ENCODE data around the gene FAM193A.
"Not testable (repeated sequence)": the region's sequence is repeated elsewhere in the genome, so short reads cannot be mapped to it uniquely, and the experiment has no call there.

FAM193A gene

GRCh38 chr4:2515830-2516550, 20.5 kb upstream of the FAM193A start:
- no peak for TF ChIP-seq CTCF (IDR thresholded peaks at IDR 0.05; ENCODE audit: control insufficient read depth, extremely low read depth, insufficient read depth)
- H3K4me3 ChIP-seq (ENCODE audit: low read depth, low read length), result no peak overlapping the region
- no peak for DNase-seq (ENCODE audit: low read depth)

GRCh38 chr4:2516635-2517034, 19.8 kb upstream of the FAM193A start:
- TF ChIP-seq CTCF (IDR thresholded peaks at IDR 0.05; ENCODE audit: control insufficient read depth, extremely low read depth, insufficient read depth), result no peak
- no peak for DNase-seq (ENCODE audit: low read depth)
- H3K4me3 ChIP-seq (ENCODE audit: low read depth, low read length), result no peak overlapping the region

GRCh38 chr4:2526559-2526958, 9.9 kb upstream of the FAM193A start:
- no peak for DNase-seq (ENCODE audit: low read depth)
- no peak for TF ChIP-seq CTCF (IDR thresholded peaks at IDR 0.05; ENCODE audit: control insufficient read depth, extremely low read depth, insufficient read depth)
- H3K4me3 ChIP-seq (ENCODE audit: low read depth, low read length), result no peak overlapping the region

- peak overlapping the region; percentile 84 for H3K4me3 ChIP-seq (ENCODE audit: low read depth, low read length)
- no peak for DNase-seq (ENCODE audit: low read depth)
- no peak for TF ChIP-seq CTCF (IDR thresholded peaks at IDR 0.05; ENCODE audit: control insufficient read depth, extremely low read depth, insufficient read depth)
Observed at GRCh38 chr4:2534904-2535375, 1.5 kb upstream of the FAM193A start.

GRCh38 chr4:2535376-2536192, 863 bp upstream of the FAM193A start:
- H3K4me3 ChIP-seq (ENCODE audit: low read depth, low read length), result peak overlapping the region; percentile 84
- DNase-seq (ENCODE audit: low read depth), result no peak
- no peak for TF ChIP-seq CTCF (IDR thresholded peaks at IDR 0.05; ENCODE audit: control insufficient read depth, extremely low read depth, insufficient read depth)

- DNase-seq (ENCODE audit: low read depth), result no peak
- TF ChIP-seq CTCF (IDR thresholded peaks at IDR 0.05; ENCODE audit: control insufficient read depth, extremely low read depth, insufficient read depth), result no peak
Observed at GRCh38 chr4:2537011-2537830, 774 bp downstream of the FAM193A start.

GRCh38 chr4:2543580-2544191, 7.2 kb downstream of the FAM193A start:
- DNase-seq (ENCODE audit: low read depth); H3K4me3 ChIP-seq (ENCODE audit: low read depth, low read length): not testable (repeated sequence)

More at GRCh38 chr4:2537011-2537830, 774 bp downstream of the FAM193A start:
- H3K4me3 ChIP-seq (ENCODE audit: low read depth, low read length), result peak overlapping the region; percentile 76

Measured in LNCaP clone FGC (cell line).